Effector memory CD8-positive, alpha-beta T cell (primary cell): ENCODE measurements around the gene HEPACAM.
"Not testable (repeated sequence)": the region's sequence is repeated elsewhere in the genome, so short reads cannot be mapped to it uniquely, and the experiment has no call there.

Experiments used
- ATAC-seq: fragments of 150-1000 bp; cut with Tn5 transposase; replicated peaks from 2 replicates; pipeline ENCODE4 v1.10.0; 2021; ENCODE audit warnings: mild to moderate bottlenecking, moderate library complexity
- DNase-seq, 3 experiments: peaks; one replicate each; pipeline ENCODE4 v3.0.0; 2021
- H3K27ac Mint-ChIP-seq, 2 donors: one replicate each; pipeline ENCODE4 v1.8.0; 2022; ENCODE audit warnings: mild to moderate bottlenecking in 2 of 2, mixed read lengths in 2 of 2, moderate library complexity in 2 of 2
- H3K27me3 Mint-ChIP-seq, 2 donors: one replicate each; pipeline ENCODE4 v1.8.0; 2022; ENCODE audit warnings: mixed read lengths in 2 of 2
- H3K36me3 Mint-ChIP-seq: one replicate; pipeline ENCODE4 v1.8.0; 2022; ENCODE audit warnings: mild to moderate bottlenecking, moderate library complexity, mixed read lengths; ENCODE audit not compliant: insufficient read depth
- H3K4me1 Mint-ChIP-seq, 2 donors: one replicate each; pipeline ENCODE4 v1.8.0; 2022; ENCODE audit warnings: low read depth in 2 of 2, mixed read lengths in 2 of 2
- H3K4me3 Mint-ChIP-seq, 2 donors: one replicate each; pipeline ENCODE4 v1.8.0; 2022; ENCODE audit warnings: mild to moderate bottlenecking in 2 of 2, mixed read lengths in 2 of 2, moderate library complexity in 2 of 2
- H3K9me3 Mint-ChIP-seq, 2 donors: one replicate each; pipeline ENCODE4 v1.8.0; 2022; ENCODE audit warnings: mixed read lengths in 2 of 2
- total RNA-seq, 9 experiments: gene quantifications; one replicate each; lab custom pipeline; 2026; lab: John Stamatoyannopoulos, UW

HEPACAM gene
- 0 to 0.11 (median 0) reads per million in 9 experiments for total RNA-seq

- H3K4me3 Mint-ChIP-seq, result no peak within 1 kb of the TSS
- no peak within 1 kb of the TSS for H3K27ac Mint-ChIP-seq
- no peaks in the 10 kb centered on the region for H3K36me3 Mint-ChIP-seq
- no peaks in the 10 kb centered on the region for H3K9me3 Mint-ChIP-seq
- H3K4me1 Mint-ChIP-seq, result peaks cover 0 to under 1% of the 10 kb centered on the region in 2 donors
- DNase-seq (no peak), ATAC-seq (no peak)
- peaks cover 20 to 29% of the 10 kb centered on the region in 2 donors for H3K27me3 Mint-ChIP-seq
Measured at GRCh38 chr11:124935548-124936514, at the start of gene HEPACAM. TSS of gene HEPACAM (minus strand) at chr11:124936047. CDS start at chr11:124936006, 41 bp downstream.

GRCh38 chr11:124984512-124984854 is 48.6 kb upstream of the HEPACAM start:
- H3K27ac Mint-ChIP-seq, result no peak overlapping the region
- H3K4me3 Mint-ChIP-seq, result no peak overlapping the region
- ATAC-seq (no peak), DNase-seq (no peak)
- H3K36me3 Mint-ChIP-seq, result no peaks in the 10 kb centered on the region
- peaks cover 0 to 7% of the 10 kb centered on the region in 2 donors for H3K9me3 Mint-ChIP-seq
- H3K27me3 Mint-ChIP-seq, result no peaks in the 10 kb centered on the region
- no peaks in the 10 kb centered on the region for H3K4me1 Mint-ChIP-seq

- ATAC-seq (no peak), DNase-seq (no peak)
- Mint-ChIP-seq H3K27ac (no peak overlapping the region), H3K36me3 (no peaks in the 10 kb centered on the region), H3K27me3 (no peaks in the 10 kb centered on the region), H3K4me1 (no peaks in the 10 kb centered on the region), H3K4me3 (no peak overlapping the region), H3K9me3 (peaks cover 0 to 7% of the 10 kb centered on the region in 2 donors)
Measured at GRCh38 chr11:124983674-124984511, 48.0 kb upstream of the HEPACAM start.

GRCh38 chr11:124982043-124982442 is 46.2 kb upstream of the HEPACAM start:
- Mint-ChIP-seq H3K9me3 (peaks cover 0 to 7% of the 10 kb centered on the region in 2 donors), H3K4me1 (no peaks in the 10 kb centered on the region), H3K4me3 (no peak overlapping the region), H3K27me3 (no peaks in the 10 kb centered on the region), H3K36me3 (no peaks in the 10 kb centered on the region), H3K27ac (no peak overlapping the region)
- ATAC-seq, result no peak
- DNase-seq, result no peak

- Mint-ChIP-seq H3K4me1 (no peaks in the 10 kb centered on the region), H3K27ac (no peak overlapping the region), H3K36me3 (no peaks in the 10 kb centered on the region), H3K4me3 (no peak overlapping the region), H3K27me3 (no peaks in the 10 kb centered on the region), H3K9me3 (peaks cover 0 to 7% of the 10 kb centered on the region in 2 donors)
- ATAC-seq (no peak), DNase-seq (no peak)
Measured at GRCh38 chr11:124978316-124978715, 42.5 kb upstream of the HEPACAM start.

GRCh38 chr11:124977006-124977405 is 41.2 kb upstream of the HEPACAM start:
- Mint-ChIP-seq H3K4me1 (no peaks in the 10 kb centered on the region), H3K36me3 (no peaks in the 10 kb centered on the region)
- no peak for ATAC-seq

GRCh38 chr11:124976531-124976930 is 40.7 kb upstream of the HEPACAM start:
- DNase-seq, result no peak
- Mint-ChIP-seq H3K36me3 (no peaks in the 10 kb centered on the region), H3K27ac (no peak overlapping the region), H3K9me3 (no peaks in the 10 kb centered on the region), H3K4me3 (no peak overlapping the region), H3K4me1 (no peaks in the 10 kb centered on the region), H3K27me3 (no peaks in the 10 kb centered on the region)
- ATAC-seq, result no peak

More at GRCh38 chr11:124977006-124977405, 41.2 kb upstream of the HEPACAM start:
- Mint-ChIP-seq H3K27ac (no peak overlapping the region), H3K9me3 (no peaks in the 10 kb centered on the region), H3K4me3 (no peak overlapping the region), H3K27me3 (no peaks in the 10 kb centered on the region)
- DNase-seq, result no peak

GRCh38 chr11:124971810-124972209 is 36.0 kb upstream of the HEPACAM start:
- no peak for DNase-seq
- H3K4me3 Mint-ChIP-seq, result no peak overlapping the region
- no peaks in the 10 kb centered on the region for H3K27me3 Mint-ChIP-seq
- H3K27ac Mint-ChIP-seq, result peak overlapping the region in 1 of 2 donors; percentile 55
- no peaks in the 10 kb centered on the region for H3K36me3 Mint-ChIP-seq
- no peaks in the 10 kb centered on the region for H3K4me1 Mint-ChIP-seq
- H3K9me3 Mint-ChIP-seq, result no peaks in the 10 kb centered on the region
- ATAC-seq, result no peak

- Mint-ChIP-seq H3K27me3 (no peaks in the 10 kb centered on the region), H3K9me3 (no peaks in the 10 kb centered on the region), H3K27ac (no peak overlapping the region), H3K4me1 (no peaks in the 10 kb centered on the region), H3K4me3 (no peak overlapping the region), H3K36me3 (no peaks in the 10 kb centered on the region)
- DNase-seq (no peak), ATAC-seq (no peak)
Measured at GRCh38 chr11:124970925-124971324, 35.1 kb upstream of the HEPACAM start.

GRCh38 chr11:124968197-124968596 is 32.4 kb upstream of the HEPACAM start:
- H3K27ac Mint-ChIP-seq, H3K4me1 Mint-ChIP-seq, H3K36me3 Mint-ChIP-seq: not testable (repeated sequence)

GRCh38 chr11:124961972-124962609 is 26.2 kb upstream of the HEPACAM start:
- Mint-ChIP-seq H3K36me3 (no peaks in the 10 kb centered on the region), H3K27me3 (no peaks in the 10 kb centered on the region), H3K27ac (no peak overlapping the region), H3K9me3 (no peaks in the 10 kb centered on the region), H3K4me3 (no peak overlapping the region), H3K4me1 (no peaks in the 10 kb centered on the region)
- ATAC-seq, result peak; percentile 96
- peak; percentile 28 to 43 (median 30) for DNase-seq

More at GRCh38 chr11:124968197-124968596, 32.4 kb upstream of the HEPACAM start:
- DNase-seq, H3K27me3 Mint-ChIP-seq, H3K4me3 Mint-ChIP-seq, H3K9me3 Mint-ChIP-seq, ATAC-seq: not testable (repeated sequence)

GRCh38 chr11:124955035-124955434 is 19.2 kb upstream of the HEPACAM start:
- H3K9me3 Mint-ChIP-seq, result no peaks in the 10 kb centered on the region
- ATAC-seq, result no peak
- H3K36me3 Mint-ChIP-seq, result no peaks in the 10 kb centered on the region
- no peaks in the 10 kb centered on the region for H3K27me3 Mint-ChIP-seq
- no peak overlapping the region for H3K4me3 Mint-ChIP-seq
- peaks cover 0 to 4% of the 10 kb centered on the region in 2 donors for H3K4me1 Mint-ChIP-seq
- no peak for DNase-seq
- H3K27ac Mint-ChIP-seq, result no peak overlapping the region

GRCh38 chr11:124954590-124954955 is 18.7 kb upstream of the HEPACAM start:
- no peak for DNase-seq
- no peaks in the 10 kb centered on the region for H3K9me3 Mint-ChIP-seq
- no peak overlapping the region for H3K4me3 Mint-ChIP-seq

More at GRCh38 chr11:124954590-124954955, 18.7 kb upstream of the HEPACAM start:
- no peaks in the 10 kb centered on the region for H3K27me3 Mint-ChIP-seq
- no peak for ATAC-seq
- no peaks in the 10 kb centered on the region for H3K36me3 Mint-ChIP-seq
- peaks cover 0 to 5% of the 10 kb centered on the region in 2 donors for H3K4me1 Mint-ChIP-seq
- H3K27ac Mint-ChIP-seq, result no peak overlapping the region
